Activated T-cell treated with anti-CD3 and anti-CD28 coated beads, Interleukin-2, amount 50 U/mL, for 72 hours (primary cell): ENCODE measurements around the gene FBXO27. TPM values are rescaled to one million over a fixed set of nuclear protein-coding genes. Genes with fewer than 3 reads are reported as not detected.
A peak's percentile ranks its signal among the peaks of the same experiment; 100 is the strongest.

Experiments
- ATAC-seq, 2 donors: fragments of 150-1000 bp; cut with Tn5 transposase; replicated peaks in 1 of 2; 2 replicates each; pipeline ENCODE4 v1.10.0; 2021; ENCODE audit warnings: moderate library complexity in 2 of 2, mild to moderate bottlenecking in 1 of 2
- DNase-seq, 2 donors: peaks; one replicate each; pipeline ENCODE4 v3.0.0; 2021 to 2022; ENCODE audit warnings: mixed read lengths in 1 of 2
- H3K27ac Mint-ChIP-seq: one replicate; pipeline ENCODE4 v1.8.0; 2022; ENCODE audit warnings: mild to moderate bottlenecking, moderate library complexity, mixed read lengths
- H3K27me3 Mint-ChIP-seq: one replicate; pipeline ENCODE4 v1.8.0; 2022; ENCODE audit warnings: low read depth, mixed read lengths
- H3K36me3 Mint-ChIP-seq, 2 donors: one replicate each; pipeline ENCODE4 v1.8.0; 2022; ENCODE audit warnings: mixed read lengths in 2 of 2, mild to moderate bottlenecking in 1 of 2; ENCODE audit not compliant: insufficient read depth in 2 of 2
- H3K4me1 Mint-ChIP-seq: one replicate; pipeline ENCODE4 v1.8.0; 2022; ENCODE audit warnings: low read depth, mixed read lengths
- H3K4me3 Mint-ChIP-seq, 2 donors: one replicate each; pipeline ENCODE4 v1.8.0; 2022; ENCODE audit warnings: mild to moderate bottlenecking in 2 of 2, mixed read lengths in 2 of 2, moderate library complexity in 2 of 2
- H3K9me3 Mint-ChIP-seq, 2 donors: one replicate each; pipeline ENCODE4 v1.8.0; 2022; ENCODE audit warnings: mixed read lengths in 2 of 2
- total RNA-seq, 2 donors: library from RNA; stranded (reverse); gene quantifications; one replicate each; pipeline ENCODE4 v1.2.3, GENCODE V29; 2022

The FBXO27 gene
- total RNA-seq, 2 donors from 2014 or later = 0.86 to 3.7 TPM

- Mint-ChIP-seq H3K36me3 (peaks cover 0 to under 1% of the 10 kb centered on the region in 2 donors), H3K27me3 (peaks cover 41% of the 10 kb centered on the region), H3K4me3 (peak within 1 kb of the TSS; percentile 73 to 81), H3K9me3 (peaks cover under 1% of the 10 kb centered on the region in 2 donors), H3K27ac (no peak within 1 kb of the TSS), H3K4me1 (peaks cover 30% of the 10 kb centered on the region)
- DNase-seq (no peak), ATAC-seq (no peak)
Measured at GRCh38 chr19:38975214-38975860, 57.0 kb downstream of the FBXO27 start, which contains the start of gene FBXO17. Gene FBXO17, minus strand, starts transcription at chr19:38975742. Its CDS starts 25,423 bp downstream, at chr19:38950319.

- Mint-ChIP-seq H3K27me3 (peaks cover 41% of the 10 kb centered on the region), H3K36me3 (no peaks in the 10 kb centered on the region), H3K27ac (no peak overlapping the region), H3K4me3 (peak overlapping the region; percentile 51 to 70), H3K4me1 (peaks cover 30% of the 10 kb centered on the region), H3K9me3 (no peaks in the 10 kb centered on the region)
- DNase-seq (no peak), ATAC-seq (no peak)
Measured at GRCh38 chr19:38974624-38975213, 57.6 kb downstream of the FBXO27 start.

Other genes starting within 250 kb of the FBXO27 start
- gene LGALS7B, start 243.3 kb downstream of the FBXO27 start, total RNA-seq = not detected
- gene LGALS4, start 219.6 kb downstream of the FBXO27 start, total RNA-seq = 1 to 10 TPM; 2.3 to 4.1 TPM
- gene ECH1, start 200.8 kb downstream of the FBXO27 start, total RNA-seq = 100 to 1,000 TPM; 183 to 210 TPM
- 100 to 1,000 TPM; 427 to 457 TPM for gene HNRNPL, start 182.6 kb downstream of the FBXO27 start, total RNA-seq
- gene RINL, start 154.3 kb downstream of the FBXO27 start, total RNA-seq = 100 to 1,000 TPM; 122 to 151 TPM
- 10 to 100 TPM; 38.2 to 40.7 TPM for gene SIRT2, start 132.9 kb downstream of the FBXO27 start, total RNA-seq
- 10 to 100 TPM; 86.5 to 89.1 TPM for gene NFKBIB, start 132.6 kb downstream of the FBXO27 start, total RNA-seq
- gene CCER2, start 120.4 kb downstream of the FBXO27 start, total RNA-seq = under 1 TPM; 0.69 to 0.70 TPM
- 10 to 100 TPM; 21.1 to 30.1 TPM for gene SARS2, start 101.8 kb downstream of the FBXO27 start, total RNA-seq
- gene MRPS12, start 101.6 kb downstream of the FBXO27 start, total RNA-seq = 10 to 100 TPM; 54.8 to 57.9 TPM
- not detected for gene FBXO17, start 56.8 kb downstream of the FBXO27 start, total RNA-seq
- not detected for gene ACP7, start 51.8 kb upstream of the FBXO27 start, total RNA-seq
- gene PAK4, start 93.2 kb upstream of the FBXO27 start, total RNA-seq = 10 to 100 TPM; 12.9 to 17.0 TPM
- not detected for gene NCCRP1, start 164.4 kb upstream of the FBXO27 start, total RNA-seq
- gene SYCN, start 171.7 kb upstream of the FBXO27 start, total RNA-seq = not detected
- under 1 TPM in 1 of 2 donors, not detected in 1; 0.53 TPM for gene IFNL3, start 212.5 kb upstream of the FBXO27 start, total RNA-seq
- not detected for gene IFNL4, start 216.3 kb upstream of the FBXO27 start, total RNA-seq
- gene IFNL2, start 235.8 kb upstream of the FBXO27 start, total RNA-seq = under 1 TPM in 1 of 2 donors, not detected in 1; 0.46 TPM